Measurements from ENCODE around the gene CLEC2L.

CLEC2L gene

GRCh38 chr7:139559364-139560105 lies 36.0 kb downstream of the CLEC2L start:
- DNase-seq: no peak

GRCh38 chr7:139560199-139560598 lies 36.7 kb downstream of the CLEC2L start:
- DNase-seq: no peak

- no peak for DNase-seq
Observed at GRCh38 chr7:139560678-139561077, 37.2 kb downstream of the CLEC2L start.

GRCh38 chr7:139562491-139562890 lies 39.0 kb downstream of the CLEC2L start:
- no peak for DNase-seq

- no peak for DNase-seq
Observed at GRCh38 chr7:139562961-139563565, 39.6 kb downstream of the CLEC2L start.

- no peak for DNase-seq
Observed at GRCh38 chr7:139563856-139564255, 40.4 kb downstream of the CLEC2L start.

GRCh38 chr7:139566075-139566474 lies 42.6 kb downstream of the CLEC2L start:
- DNase-seq: no peak

- DNase-seq: no peak
Observed at GRCh38 chr7:139566736-139567646, 43.5 kb downstream of the CLEC2L start.

GRCh38 chr7:139567647-139568345 lies 44.3 kb downstream of the CLEC2L start:
- no peak for DNase-seq

- no peak for DNase-seq
Observed at GRCh38 chr7:139568346-139568675, 44.8 kb downstream of the CLEC2L start.

- DNase-seq: no peak
Observed at GRCh38 chr7:139568813-139569490, 45.5 kb downstream of the CLEC2L start.

GRCh38 chr7:139570119-139570518 lies 46.6 kb downstream of the CLEC2L start:
- DNase-seq: no peak

- no peak for DNase-seq
Observed at GRCh38 chr7:139570626-139571025, 47.1 kb downstream of the CLEC2L start.

GRCh38 chr7:139571190-139571589 lies 47.7 kb downstream of the CLEC2L start:
- no peak for DNase-seq

GRCh38 chr7:139571651-139572050 lies 48.2 kb downstream of the CLEC2L start:
- DNase-seq: no peak

- no peak for DNase-seq
Observed at GRCh38 chr7:139572071-139572470, 48.6 kb downstream of the CLEC2L start.

- no peak for DNase-seq
Observed at GRCh38 chr7:139572704-139573385, 49.4 kb downstream of the CLEC2L start.

- DNase-seq: no peak
Observed at GRCh38 chr7:139573871-139574270, 50.4 kb downstream of the CLEC2L start.

- DNase-seq: no peak
Observed at GRCh38 chr7:139574618-139575337, 51.3 kb downstream of the CLEC2L start.

GRCh38 chr7:139575338-139575680 lies 51.8 kb downstream of the CLEC2L start:
- no peak for DNase-seq
